IMR-90 (cell line): Measurements from ENCODE around the gene DOCK1. TPM values are rescaled to one million over a fixed set of nuclear protein-coding genes. Genes with fewer than 3 reads are reported as not detected.

Source experiments
- ATAC-seq: fragments of 200-7000 bp; cut with Tn5 transposase; 2 replicates; pipeline ENCODE4 v1.9.1; 2020; ENCODE audit warnings: low read depth, mild to moderate bottlenecking, moderate library complexity
- BruUV-seq: library from RNA; stranded (reverse); fragments of 400-500 nt; replicated peaks from 2 replicates; lab custom pipeline; 2021; lab: Mats Ljungman, UMichigan
- CTCF ChIA-PET: fragments of 300-600 bp; formaldehyde crosslinking; extraction: SDS; loops from one replicate; lab custom pipeline; 2021; ENCODE audit warnings: antibody characterized with exemption; lab: Yijun Ruan, JAX
- POLR2A ChIA-PET: fragments of 300-600 bp; sonication (Branson Sonifier 250); formaldehyde crosslinking; loops from one replicate; lab custom pipeline; 2022; ENCODE audit warnings: antibody characterized with exemption; ENCODE audit not compliant: unreplicated experiment; lab: Charles Lee
- DNase-seq: peaks from one replicate; pipeline ENCODE4 v3.0.0; 2013
- H2AFZ ChIP-seq: replicated peaks from 2 replicates; pipeline ENCODE3; 2013; ENCODE audit warnings: low read length, mild to moderate bottlenecking; ENCODE audit not compliant: poor library complexity
- H2AK5ac ChIP-seq: 2 replicates; pipeline ENCODE4 v1.6.1; 2013; ENCODE audit warnings: low read depth, low read length, inconsistent platforms
- H2AK9ac ChIP-seq: replicated peaks from 2 replicates; pipeline ENCODE3; 2013; ENCODE audit warnings: mild to moderate bottlenecking, low read depth, low read length, moderate library complexity; ENCODE audit not compliant: poor library complexity
- H2BK120ac ChIP-seq: 2 replicates; pipeline ENCODE4 v1.6.1; 2013; ENCODE audit warnings: low read depth, low read length, inconsistent platforms
- H2BK15ac ChIP-seq: 3 replicates; pipeline ENCODE4 v1.6.1; 2013; ENCODE audit warnings: low read depth, low read length, inconsistent platforms
- H2BK20ac ChIP-seq: 2 replicates; pipeline ENCODE4 v1.6.1; 2013; ENCODE audit warnings: low read depth, mild to moderate bottlenecking, inconsistent platforms, low read length, moderate library complexity
- H2BK5ac ChIP-seq: 2 replicates; pipeline ENCODE4 v1.6.1; 2013; ENCODE audit warnings: mild to moderate bottlenecking, low read depth, low read length, inconsistent platforms; ENCODE audit not compliant: poor library complexity, severe bottlenecking
- H3K14ac ChIP-seq: replicated peaks from 2 replicates; pipeline ENCODE4 v1.6.1; 2013; ENCODE audit warnings: low read depth, low read length, inconsistent platforms
- H3K18ac ChIP-seq: 2 replicates; pipeline ENCODE4 v1.6.1; 2013; ENCODE audit warnings: low read depth, low read length, control low read depth
- H3K23ac ChIP-seq: 2 replicates; pipeline ENCODE4 v1.6.1; 2013; ENCODE audit warnings: low read depth, low read length, inconsistent platforms
- H3K27ac ChIP-seq: 2 replicates; pipeline ENCODE4 v1.5.1; 2013; ENCODE audit warnings: mild to moderate bottlenecking, control low read depth, low read length; ENCODE audit not compliant: insufficient read depth
- H3K27me3 ChIP-seq: 2 replicates; pipeline ENCODE4 v1.6.1; 2013; ENCODE audit warnings: low read length; ENCODE audit not compliant: control insufficient read depth, insufficient read depth
- H3K36me3 ChIP-seq: 2 replicates; pipeline ENCODE4 v1.6.1; 2013; ENCODE audit warnings: low read length, mixed read lengths; ENCODE audit not compliant: control insufficient read depth, insufficient read depth
- H3K4ac ChIP-seq: 2 replicates; pipeline ENCODE4 v1.6.1; 2013; ENCODE audit warnings: low read depth, low read length, inconsistent platforms
- H3K4me1 ChIP-seq: 2 replicates; pipeline ENCODE4 v1.6.1; 2013; ENCODE audit warnings: low read length, mixed read lengths; ENCODE audit not compliant: control insufficient read depth, insufficient read depth
- H3K4me2 ChIP-seq: 2 replicates; pipeline ENCODE4 v1.6.1; 2013; ENCODE audit warnings: low read depth, mild to moderate bottlenecking, control low read depth, low read length, moderate library complexity
- H3K4me3 ChIP-seq: 2 replicates; pipeline ENCODE4 v1.5.1; 2013; ENCODE audit warnings: low read depth, mild to moderate bottlenecking, control low read depth, low read length, moderate library complexity; ENCODE audit not compliant: insufficient read depth
- H3K56ac ChIP-seq: 2 replicates; pipeline ENCODE4 v1.6.1; 2013; ENCODE audit warnings: low read length, inconsistent platforms; ENCODE audit not compliant: insufficient read depth; ENCODE audit errors: extremely low read depth
- H3K79me1 ChIP-seq, 2 experiments: 2 replicates each; pipeline ENCODE4 v1.6.1; 2013; ENCODE audit warnings: low read length in 2 of 2, inconsistent platforms in 1 of 2, low read depth in 1 of 2
- H3K9ac ChIP-seq: 2 replicates; pipeline ENCODE4 v1.6.1; 2013; ENCODE audit warnings: low read depth, low read length, control low read depth
- H3K9me1 ChIP-seq: 2 replicates; pipeline ENCODE4 v1.6.1; 2013; ENCODE audit warnings: low read length, inconsistent platforms; ENCODE audit not compliant: insufficient read depth
- H3K9me3 ChIP-seq: 2 replicates; pipeline ENCODE4 v1.6.1; 2013; ENCODE audit warnings: low read length; ENCODE audit not compliant: control insufficient read depth, insufficient read depth
- H4K20me1 ChIP-seq: 2 replicates; pipeline ENCODE4 v1.6.1; 2013; ENCODE audit warnings: low read length, inconsistent platforms; ENCODE audit not compliant: insufficient read depth
- H4K5ac ChIP-seq: 2 replicates; pipeline ENCODE4 v1.6.1; 2013; ENCODE audit warnings: mild to moderate bottlenecking, low read depth, low read length, control low read depth
- H4K8ac ChIP-seq, 2 experiments: 2 replicates each; pipeline ENCODE4 v1.6.1; 2013; ENCODE audit warnings: low read depth in 2 of 2, low read length in 2 of 2, control low read depth in 1 of 2, inconsistent platforms in 1 of 2
- H4K91ac ChIP-seq: 2 replicates; pipeline ENCODE4 v1.6.1; 2013; ENCODE audit warnings: low read depth, low read length, inconsistent platforms; ENCODE audit not compliant: insufficient read depth
- FOS ChIP-seq: fragments of 150-350 bp; IDR thresholded peaks from 2 replicates; pipeline ENCODE4 v1.6.1; 2016; ENCODE audit warnings: low read depth, low read length
- WGBS, 2 experiments: methylation state at CpG; one replicate each; pipeline versions ENCODE4 v1.1.5 to v1.1.7; 2013; ENCODE audit warnings: missing lambda C conversion rate in 2 of 2; ENCODE audit not compliant: insufficient read length in 1 of 2; ENCODE audit errors: extremely low coverage in 2 of 2; 5-methylcytosine and 5-hydroxymethylcytosine counted together
- dilution Hi-C: fragments of 300-500 bp; cut with HindIII; formaldehyde crosslinking; loops from one replicate; pipeline ENCODE4 v1.14.3; 2018; ENCODE audit warnings: low sequenced_read_pairs; ENCODE audit not compliant: unreplicated experiment
- in situ Hi-C: fragments of 300-500 bp; cut with MboI; formaldehyde crosslinking; loops from 3 replicates; pipeline ENCODE4 v1.14.3; 2019; ENCODE audit warnings: low sequenced_read_pairs, inconsistent platforms, mixed read lengths
- intact Hi-C: fragments of 100-400 bp; cut with micrococcal nuclease; formaldehyde crosslinking; loops from 2 replicates; pipeline ENCODE4 v1.10.0; 2022
- polyA plus RNA-seq, 3 experiments: library from polyadenylated mRNA; depleted of rRNA; stranded (reverse); fragments of >200 nt; gene quantifications; 2 replicates each; pipeline ENCODE4 v1.2.3, GENCODE V29; 2012; ENCODE audit warnings: low replicate concordance in 1 of 3
- total RNA-seq: library from RNA; depleted of rRNA; stranded (reverse); fragments of >200 nt; gene quantifications from 2 replicates; pipeline ENCODE4 v1.2.3, GENCODE V29; 2012

The DOCK1 gene
- total and polyA plus RNA-seq, 2 of the 4 experiments (the other 2 are of a cell fraction) = 28.2 to 71.0 TPM

DNA sequence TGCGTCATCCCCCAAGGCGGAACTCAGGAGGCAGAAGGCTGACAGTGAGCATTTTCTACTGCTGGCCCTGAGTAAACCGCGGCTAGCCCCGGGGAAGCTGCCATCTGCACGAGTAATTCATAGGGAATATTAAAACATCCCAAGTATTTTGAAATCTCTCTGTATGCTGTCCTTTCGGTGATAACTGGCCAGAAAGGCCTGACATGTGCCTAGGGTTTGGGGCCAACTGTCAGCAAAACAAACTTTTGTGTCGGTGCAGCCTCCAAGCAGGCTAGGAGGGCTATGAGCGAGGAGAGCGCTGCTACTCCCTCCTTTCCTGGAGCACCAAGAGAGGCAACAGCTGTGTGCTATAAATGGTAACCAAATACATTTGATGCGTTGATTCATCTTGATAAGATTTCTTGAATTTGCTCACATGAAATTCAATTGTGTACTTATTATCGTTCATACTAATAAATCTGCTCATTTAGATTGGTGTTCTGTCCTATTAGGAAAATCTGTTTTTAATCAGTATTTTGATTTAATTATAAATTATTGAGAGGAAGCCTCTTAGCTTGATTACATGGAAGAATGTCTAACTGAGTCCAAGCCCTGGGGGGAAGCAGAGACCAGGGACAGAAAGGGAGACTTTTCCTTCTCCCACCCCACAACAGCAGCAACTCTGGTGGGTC is 519.5 kb downstream of the DOCK1 start:
- intact Hi-C loops = loop anchor here (10.0 kb wide), 1 partner anchor 230 kb away; the partner anchor contains the start of gene INSYN2A
- H3K9me3 ChIP-seq = no peaks in the 10 kb centered on the region
- H3K56ac ChIP-seq = no peak overlapping the region
- peaks cover 11% of the 10 kb centered on the region; the same call in 1 of the 2 replicates for H4K20me1 ChIP-seq
- in situ Hi-C loops = no loop called here
- no TSS peak for BruUV-seq
- no peak overlapping the region for H2AK5ac ChIP-seq
- H3K9ac ChIP-seq = no peak overlapping the region
- H2BK5ac ChIP-seq = no peak overlapping the region
- DNase-seq = peak; percentile 51
- peak overlapping the region; percentile 57 for H2AFZ ChIP-seq
- H2BK20ac ChIP-seq = no peak overlapping the region
- H3K79me1 ChIP-seq = no peaks in the 10 kb centered on the region; a peak in 1 of 4 replicates
- POLR2A ChIA-PET = no interaction called here
- H3K36me3 ChIP-seq = peaks cover 43% of the 10 kb centered on the region
- no peak for TF ChIP-seq FOS
- H4K5ac ChIP-seq = no peak overlapping the region; the same call in 1 of the 2 replicates
- H3K27ac ChIP-seq = peak overlapping the region; percentile 27; the same call in 1 of the 2 replicates
- H3K9me1 ChIP-seq = peaks cover 9% of the 10 kb centered on the region; the same call in 1 of the 2 replicates
- no peak overlapping the region for H2BK120ac ChIP-seq
- CTCF ChIA-PET = interaction anchor here (0.5 kb wide), 2 partner anchors 10 to 28 kb away, joined by 3 read pairs; no protein-coding TSS in a partner anchor
- dilution Hi-C loops = no loop called here
- H2AK9ac ChIP-seq = peak overlapping the region; percentile 30
- no peak overlapping the region for H3K4me3 ChIP-seq
- no peak overlapping the region for H3K4ac ChIP-seq
- H3K23ac ChIP-seq = no peak overlapping the region
- H3K4me2 ChIP-seq = no peak overlapping the region
- no peak overlapping the region for H3K18ac ChIP-seq
- H3K27me3 ChIP-seq = no peaks in the 10 kb centered on the region
- WGBS, 2 experiments = 20% methylated on average over 1 of the region's 12 CpGs; no CpG with 5 or more reads in 1 of the 2 experiments
- H3K14ac ChIP-seq = no peak overlapping the region
- H4K91ac ChIP-seq = no peak overlapping the region
- H4K8ac ChIP-seq = no peak overlapping the region
- peaks cover 5% of the 10 kb centered on the region for H3K4me1 ChIP-seq
- ATAC-seq = peak; percentile 82
- H2BK15ac ChIP-seq = no peak overlapping the region
